Endothelial cell of umbilical vein (primary cell): ENCODE data around the gene TMEM37. TPM values are rescaled to one million over a fixed set of nuclear protein-coding genes. Genes with fewer than 3 reads are reported as not detected.

Experiments used
- BruUV-seq: library from RNA; stranded (reverse); fragments of 400-500 nt; replicated peaks from 2 replicates; lab custom pipeline; 2021; lab: Mats Ljungman, UMichigan
- CTCF ChIA-PET: fragments of 300-600, 350-600 bp; sonication (Branson Sonifier 250); formaldehyde crosslinking; loops from one replicate; lab custom pipeline; 2021; ENCODE audit warnings: antibody characterized with exemption, inconsistent platforms; lab: Charles Lee
- POLR2A ChIA-PET: fragments of 300-600, 350-600 bp; sonication (Branson Sonifier 250); formaldehyde crosslinking; loops from one replicate; lab custom pipeline; 2021; ENCODE audit warnings: antibody characterized with exemption, inconsistent platforms; lab: Charles Lee
- DNase-seq: peaks from one replicate; pipeline ENCODE4 v3.0.0-alpha.2; 2011; ENCODE audit warnings: low read depth, low spot score
- FAIRE-seq: peaks from 2 replicates; lab custom pipeline; 2011; peaks lifted over from hg19 to GRCh38; lab: Jason Lieb, UNC
- H2AFZ ChIP-seq: 2 replicates; pipeline ENCODE4 v1.6.0; 2012; ENCODE audit warnings: low read depth, low read length, control low read depth, inconsistent platforms
- H3K27ac ChIP-seq: 2 replicates; pipeline ENCODE4 v1.5.1; 2011; ENCODE audit warnings: low read depth, mild to moderate bottlenecking, control low read depth, low read length, moderate library complexity; ENCODE audit not compliant: insufficient read depth
- H3K27me3 ChIP-seq, 2 experiments: 2 replicates each; pipeline versions ENCODE4 v1.6.0 to v1.6.1; 2011; ENCODE audit warnings: low read length in 2 of 2, mixed read lengths in 1 of 2; ENCODE audit not compliant: control insufficient read depth in 2 of 2, insufficient read depth in 2 of 2
- H3K36me3 ChIP-seq, 2 experiments: 2 replicates in 1 of 2; 3 replicates in 1 of 2; pipeline ENCODE4 v1.5.1; 2011; ENCODE audit warnings: low read length in 2 of 2, mild to moderate bottlenecking in 1 of 2, moderate library complexity in 1 of 2; ENCODE audit not compliant: control insufficient read depth in 2 of 2, insufficient read depth in 2 of 2; ENCODE audit errors: extremely low read depth in 1 of 2
- H3K4me1 ChIP-seq: 3 replicates; pipeline ENCODE4 v1.5.1; 2011; ENCODE audit warnings: mild to moderate bottlenecking, low read length; ENCODE audit not compliant: control insufficient read depth, insufficient read depth; ENCODE audit errors: extremely low read depth
- H3K4me2 ChIP-seq: 2 replicates; pipeline ENCODE4 v1.6.1; 2011; ENCODE audit warnings: low read length, control low read depth, mixed read lengths; ENCODE audit not compliant: insufficient read depth
- H3K4me3 ChIP-seq, 3 experiments: fragments of 200-600 bp in 1 of 3; sonication (generic), shearing (Covaris generic) in 1 of 3; replicated peaks in 1 of 3; 2 replicates each; pipeline ENCODE4 v1.5.1; 2011 to 2016; ENCODE audit warnings: control low read depth in 3 of 3, low read length in 3 of 3, mild to moderate bottlenecking in 2 of 3, inconsistent platforms in 1 of 3, low read depth in 1 of 3, moderate library complexity in 1 of 3; ENCODE audit not compliant: insufficient read depth in 1 of 3
- H3K79me2 ChIP-seq: 2 replicates; pipeline ENCODE4 v1.6.0; 2012; ENCODE audit warnings: low read length, inconsistent platforms; ENCODE audit not compliant: control insufficient read depth, insufficient read depth
- H3K9ac ChIP-seq: replicated peaks from 2 replicates; pipeline ENCODE3; 2011; ENCODE audit warnings: low read length, control low read depth; ENCODE audit not compliant: insufficient read depth; ENCODE audit errors: extremely low read depth
- H3K9me1 ChIP-seq: replicated peaks from 3 replicates; pipeline ENCODE4 v1.6.0; 2011; ENCODE audit warnings: mild to moderate bottlenecking, low read length; ENCODE audit not compliant: control insufficient read depth, insufficient read depth; ENCODE audit errors: extremely low read depth
- H3K9me3 ChIP-seq: replicated peaks from 2 replicates; pipeline ENCODE4 v1.5.1; 2012; ENCODE audit warnings: low read length, inconsistent platforms; ENCODE audit not compliant: control insufficient read depth, insufficient read depth
- H4K20me1 ChIP-seq: replicated peaks from 2 replicates; pipeline ENCODE3; 2011; ENCODE audit warnings: mild to moderate bottlenecking, low read length; ENCODE audit not compliant: control insufficient read depth, insufficient read depth; ENCODE audit errors: extremely low read depth
- EZH2 ChIP-seq: IDR thresholded peaks from 2 replicates; pipeline ENCODE4 v1.6.1; 2012; ENCODE audit warnings: borderline replicate concordance, low read depth, mild to moderate bottlenecking, moderate library complexity, low read length, inconsistent platforms; ENCODE audit not compliant: severe bottlenecking
- FOS ChIP-seq: IDR thresholded peaks from 2 replicates; pipeline ENCODE4 v1.6.1; 2011; ENCODE audit warnings: mild to moderate bottlenecking, low read length, moderate library complexity, borderline replicate concordance; ENCODE audit not compliant: insufficient read depth
- GATA2 ChIP-seq: IDR thresholded peaks from 2 replicates; pipeline ENCODE4 v1.7.0; 2011; ENCODE audit warnings: low read depth, mild to moderate bottlenecking, moderate library complexity, mixed read lengths, low read length; ENCODE audit not compliant: insufficient read length, insufficient read depth
- JUN ChIP-seq: IDR thresholded peaks from 2 replicates; pipeline ENCODE4 v1.6.1; 2011; ENCODE audit warnings: borderline replicate concordance, low read depth; ENCODE audit not compliant: insufficient read length, insufficient read depth
- MYC ChIP-seq: IDR thresholded peaks from one replicate; pipeline ENCODE4 v1.6.1; 2011; ENCODE audit warnings: mild to moderate bottlenecking, low read depth, low read length
- POLR2A ChIP-seq: IDR thresholded peaks from 2 replicates; pipeline ENCODE4 v1.6.1; 2012; ENCODE audit warnings: low read depth, mild to moderate bottlenecking, control low read depth, low read length
- POLR2AphosphoS5 ChIP-seq: IDR thresholded peaks from 2 replicates; pipeline ENCODE4 v1.6.1; 2012; ENCODE audit warnings: low read depth, mild to moderate bottlenecking, control low read depth, low read length, moderate library complexity; ENCODE audit not compliant: insufficient read depth
- dilution Hi-C: fragments of 300-500 bp; cut with MboI; formaldehyde crosslinking; loops from one replicate; pipeline ENCODE4 v1.15.0; 2019; ENCODE audit warnings: low sequenced_read_pairs; ENCODE audit not compliant: extremely low pct_ligation_motif_present
- intact Hi-C: fragments of 100-400 bp; cut with micrococcal nuclease; formaldehyde crosslinking; loops from one replicate; pipeline ENCODE4 v1.10.0; 2022
- polyA plus RNA-seq, 4 experiments: library from polyadenylated mRNA; depleted of rRNA in 3 of 4; stranded (reverse) in 3 of 4; unstranded in 1 of 4; fragments of >200 nt; gene quantifications; 2 replicates each; pipeline versions ENCODE4 v1.2.1 to v1.2.3, GENCODE V29; 2011 to 2012; ENCODE audit warnings: missing spikeins in 1 of 4
- total RNA-seq: library from RNA; stranded (reverse); gene quantifications from 2 replicates; pipeline ENCODE4 v1.2.3, GENCODE V29; 2021
- TF ChIP-seq, protein P1 (sequence below): IDR thresholded peaks from 2 replicates; pipeline ENCODE4 v1.6.1; 2011; ENCODE audit not compliant: insufficient read depth, insufficient read length
- TF ChIP-seq, protein P2 (sequence below), 2 donors: IDR thresholded peaks; 1 replicate in 1 of 2; 2 replicates in 1 of 2; pipeline ENCODE4 v1.5.1; 2011; ENCODE audit warnings: low read length in 2 of 2, mild to moderate bottlenecking in 2 of 2, moderate library complexity in 2 of 2, control low read depth in 1 of 2, inconsistent platforms in 1 of 2, low read depth in 1 of 2; ENCODE audit not compliant: insufficient read depth in 1 of 2; ENCODE audit errors: extremely low read depth in 1 of 2

TMEM37 gene
- total and polyA plus RNA-seq, 2 donors (not counting 3 experiments of a cell fraction or from before 2014, with no cell fraction given): 3.5 to 16.2 TPM

DNA sequence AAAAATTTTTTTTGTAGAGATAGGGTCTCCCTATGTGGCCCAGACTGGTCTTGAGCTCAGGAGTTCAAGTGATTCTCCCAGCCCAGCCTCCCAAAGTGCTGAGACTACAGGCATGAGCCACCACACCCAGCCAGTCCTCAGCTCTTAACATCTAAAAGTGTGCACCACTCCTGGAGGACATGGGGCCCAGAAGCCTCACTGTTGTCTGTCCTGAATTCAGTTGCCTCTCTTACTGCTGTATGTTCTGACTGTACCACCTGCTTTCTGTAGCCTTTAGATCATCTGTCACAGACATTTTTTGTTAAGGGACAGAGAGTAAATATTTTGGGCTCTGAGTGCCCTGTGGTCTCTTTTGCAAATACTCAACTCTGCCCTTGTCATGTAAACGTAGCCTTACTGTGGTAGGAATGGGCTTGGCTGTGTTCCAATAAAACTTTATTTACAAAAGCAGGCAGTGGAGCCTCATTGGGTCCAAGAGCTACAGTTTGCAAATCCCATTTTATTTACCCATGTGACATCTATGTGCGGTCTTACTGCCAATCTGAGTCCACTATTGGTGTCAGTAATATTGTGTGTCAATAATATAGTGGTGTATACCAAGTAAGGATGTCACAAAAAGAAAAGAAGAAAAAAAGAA, 38.1 kb downstream of the TMEM37 start:
- H3K27me3 ChIP-seq: peaks cover 3% of the 10 kb centered on the region in 2 experiments
- BruUV-seq: no TSS peak
- no peaks in the 10 kb centered on the region for H3K36me3 ChIP-seq
- dilution Hi-C loops (no loop called here), intact Hi-C loops (no loop called here)
- H3K9me3 ChIP-seq: no peaks in the 10 kb centered on the region
- no peaks in the 10 kb centered on the region for H3K9me1 ChIP-seq
- DNase-seq (no peak), FAIRE-seq (no peak)
- ChIA-PET POLR2A (no interaction called here), CTCF (no interaction called here)
- no peak overlapping the region for H3K4me3 ChIP-seq
- no peaks in the 10 kb centered on the region for H3K4me1 ChIP-seq
- H4K20me1 ChIP-seq: no peaks in the 10 kb centered on the region
- no peak overlapping the region for H3K4me2 ChIP-seq
- TF ChIP-seq EZH2: no peak
- TF ChIP-seq, protein P1, sequence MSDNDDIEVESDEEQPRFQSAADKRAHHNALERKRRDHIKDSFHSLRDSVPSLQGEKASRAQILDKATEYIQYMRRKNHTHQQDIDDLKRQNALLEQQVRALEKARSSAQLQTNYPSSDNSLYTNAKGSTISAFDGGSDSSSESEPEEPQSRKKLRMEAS: no peak
- no peak for TF ChIP-seq FOS
- no peak for TF ChIP-seq JUN
- TF ChIP-seq POLR2AphosphoS5: no peak
- TF ChIP-seq, protein P2, sequence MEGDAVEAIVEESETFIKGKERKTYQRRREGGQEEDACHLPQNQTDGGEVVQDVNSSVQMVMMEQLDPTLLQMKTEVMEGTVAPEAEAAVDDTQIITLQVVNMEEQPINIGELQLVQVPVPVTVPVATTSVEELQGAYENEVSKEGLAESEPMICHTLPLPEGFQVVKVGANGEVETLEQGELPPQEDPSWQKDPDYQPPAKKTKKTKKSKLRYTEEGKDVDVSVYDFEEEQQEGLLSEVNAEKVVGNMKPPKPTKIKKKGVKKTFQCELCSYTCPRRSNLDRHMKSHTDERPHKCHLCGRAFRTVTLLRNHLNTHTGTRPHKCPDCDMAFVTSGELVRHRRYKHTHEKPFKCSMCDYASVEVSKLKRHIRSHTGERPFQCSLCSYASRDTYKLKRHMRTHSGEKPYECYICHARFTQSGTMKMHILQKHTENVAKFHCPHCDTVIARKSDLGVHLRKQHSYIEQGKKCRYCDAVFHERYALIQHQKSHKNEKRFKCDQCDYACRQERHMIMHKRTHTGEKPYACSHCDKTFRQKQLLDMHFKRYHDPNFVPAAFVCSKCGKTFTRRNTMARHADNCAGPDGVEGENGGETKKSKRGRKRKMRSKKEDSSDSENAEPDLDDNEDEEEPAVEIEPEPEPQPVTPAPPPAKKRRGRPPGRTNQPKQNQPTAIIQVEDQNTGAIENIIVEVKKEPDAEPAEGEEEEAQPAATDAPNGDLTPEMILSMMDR (IDR thresholded peaks at IDR 0.05; ENCODE audit: extremely low read depth in 1 of 2, insufficient read depth in 1 of 2, low read depth in 1 of 2, low read length in 2 of 2): no peak
- TF ChIP-seq MYC: no peak
- no peak for TF ChIP-seq POLR2A
- TF ChIP-seq GATA2: no peak
- no peak overlapping the region for H3K9ac ChIP-seq
- no peak overlapping the region for H3K27ac ChIP-seq
- no peak overlapping the region for H2AFZ ChIP-seq
- no peaks in the 10 kb centered on the region for H3K79me2 ChIP-seq
